Right lobe of liver (tissue), 6 donors: ENCODE data around the gene SAPCD1. TPM values are rescaled to one million over a fixed set of nuclear protein-coding genes. Genes with fewer than 3 reads are reported as not detected.

Source experiments
- ATAC-seq, 4 donors: fragments of 200-7000 bp; cut with Tn5 transposase; one replicate each; pipeline ENCODE4 v1.9.1; 2020; ENCODE audit warnings: mild to moderate bottlenecking in 4 of 4, moderate library complexity in 4 of 4
- DNase-seq, 3 donors: peaks; one replicate each; pipeline ENCODE4 v3.0.0-alpha.2; 2020
- H3K27ac ChIP-seq, 3 donors: fragments of 200-600 bp; one replicate each; pipeline ENCODE4 v1.8.0; 2022
- H3K27me3 ChIP-seq, 2 donors: fragments of 200-600 bp; one replicate each; pipeline ENCODE4 v1.8.0; 2022
- H3K36me3 ChIP-seq, 4 donors: fragments of 200-600 bp; sonication (generic) in 1 of 4; one replicate each; pipeline versions ENCODE4 v1.5.1 to v1.8.0; 2017 to 2022; ENCODE audit warnings: control low read depth in 1 of 4
- H3K4me1 ChIP-seq, 4 donors: fragments of 200-600 bp; sonication (generic) in 1 of 4; one replicate each; pipeline versions ENCODE4 v1.5.1 to v1.8.0; 2017 to 2022; ENCODE audit warnings: control low read depth in 1 of 4
- H3K4me3 ChIP-seq, 3 donors: fragments of 200-600 bp; one replicate each; pipeline ENCODE4 v1.8.0; 2022
- H3K9me3 ChIP-seq, 4 donors: fragments of 200-600 bp; sonication (generic) in 1 of 4; one replicate each; pipeline versions ENCODE4 v1.5.1 to v1.8.0; 2017 to 2022; ENCODE audit warnings: control low read depth in 1 of 4
- POLR2A ChIP-seq: fragments of 450-650 bp; IDR thresholded peaks from one replicate; pipeline ENCODE4 v1.6.1; 2017; ENCODE audit warnings: antibody characterized with exemption, mild to moderate bottlenecking
- WGBS: methylation state at CpG from one replicate; pipeline ENCODE4 v1.1.6; 2018; ENCODE audit warnings: low coverage, low lambda C conversion rate; ENCODE audit not compliant: insufficient coverage; ENCODE audit errors: missing lambda C conversion rate; 5-methylcytosine and 5-hydroxymethylcytosine counted together
- intact Hi-C, 2 donors: fragments of 100-400 bp; cut with DNase I; formaldehyde crosslinking; loops; one replicate each; pipeline versions ENCODE4 v1.11.2 to v1.14.1; 2022
- total RNA-seq, 6 experiments: library from RNA; depleted of rRNA in 2 of 6; stranded (reverse); fragments of >200 nt in 2 of 6; fragmentation: NEBNext Ultra II Directional in 3 of 6; extraction: Animal tissue kit (Norgen Biotek cat#: 25700) in 3 of 6; gene quantifications; one replicate each; pipeline versions ENCODE4 v1.1.0 to v1.2.4, GENCODE V29; 2016 to 2023
- TF ChIP-seq, protein P1 (sequence below), 4 donors: fragments of 200-600 bp in 3 of 4; fragments of 450-650 bp in 1 of 4; IDR thresholded peaks; one replicate each; pipeline versions ENCODE4 v1.5.1 to v1.8.0; 2016 to 2022; ENCODE audit warnings: antibody characterized with exemption in 4 of 4, mild to moderate bottlenecking in 2 of 4
- donor health status: DM: no; HTN: yes; CAD: no.
- donor health status: DM: no; HTN: no; CAD: no.
- donor health status: DM: no; HTN: no; CAD: no.
- donor health status: DM: no; HTN: yes; CAD: no.
- donor health status: DM: no; HTN: yes; CAD: no.

The SAPCD1 gene
- total RNA-seq, 6 experiments from 2014 or later = 0.62 to 1.6 (median 0.90) TPM; not detected in 1

DNA sequence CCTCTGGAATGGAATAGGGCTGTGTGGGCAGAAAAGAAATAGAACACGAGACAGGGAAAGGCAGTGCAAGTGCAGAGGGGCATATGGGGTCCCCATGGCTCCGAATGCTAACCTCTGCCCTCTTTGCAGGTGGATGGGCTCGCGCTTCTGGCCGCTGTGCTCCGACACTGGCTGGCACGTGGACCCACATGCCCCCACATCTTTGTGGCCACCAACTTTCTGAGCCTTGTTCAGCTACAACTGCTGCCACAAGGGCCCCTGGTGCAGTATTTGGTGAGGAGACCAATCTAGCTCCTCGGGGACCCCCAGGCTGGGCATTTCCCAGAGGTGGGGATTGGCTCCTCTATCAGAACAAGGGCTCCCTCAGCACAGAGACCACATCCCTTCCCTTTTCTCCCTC, 1.1 kb upstream of the SAPCD1 start:
- intact Hi-C loops = loop anchor here (10.0 kb wide), 2 partner anchors 47 to 77 kb away; partner anchors contain the start of genes LY6G5C (in 2 of the 2) and LY6G6D (in 1 of the 2)
- 100% methylated on average over 1 of the region's 8 CpGs for WGBS
- TF ChIP-seq, protein P1, sequence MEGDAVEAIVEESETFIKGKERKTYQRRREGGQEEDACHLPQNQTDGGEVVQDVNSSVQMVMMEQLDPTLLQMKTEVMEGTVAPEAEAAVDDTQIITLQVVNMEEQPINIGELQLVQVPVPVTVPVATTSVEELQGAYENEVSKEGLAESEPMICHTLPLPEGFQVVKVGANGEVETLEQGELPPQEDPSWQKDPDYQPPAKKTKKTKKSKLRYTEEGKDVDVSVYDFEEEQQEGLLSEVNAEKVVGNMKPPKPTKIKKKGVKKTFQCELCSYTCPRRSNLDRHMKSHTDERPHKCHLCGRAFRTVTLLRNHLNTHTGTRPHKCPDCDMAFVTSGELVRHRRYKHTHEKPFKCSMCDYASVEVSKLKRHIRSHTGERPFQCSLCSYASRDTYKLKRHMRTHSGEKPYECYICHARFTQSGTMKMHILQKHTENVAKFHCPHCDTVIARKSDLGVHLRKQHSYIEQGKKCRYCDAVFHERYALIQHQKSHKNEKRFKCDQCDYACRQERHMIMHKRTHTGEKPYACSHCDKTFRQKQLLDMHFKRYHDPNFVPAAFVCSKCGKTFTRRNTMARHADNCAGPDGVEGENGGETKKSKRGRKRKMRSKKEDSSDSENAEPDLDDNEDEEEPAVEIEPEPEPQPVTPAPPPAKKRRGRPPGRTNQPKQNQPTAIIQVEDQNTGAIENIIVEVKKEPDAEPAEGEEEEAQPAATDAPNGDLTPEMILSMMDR (IDR thresholded peaks at IDR 0.05) = no peak
- no peak for TF ChIP-seq POLR2A
- Histone ChIP-seq H3K4me3 (no peak overlapping the region), H3K27ac (no peak overlapping the region), H3K9me3 (no peaks in the 10 kb centered on the region), H3K27me3 (no peaks in the 10 kb centered on the region), H3K36me3 (no peaks in the 10 kb centered on the region), H3K4me1 (no peaks in the 10 kb centered on the region)
- DNase-seq (peak in 1 of 3 donors; percentile 27), ATAC-seq (no peak)

DNA sequence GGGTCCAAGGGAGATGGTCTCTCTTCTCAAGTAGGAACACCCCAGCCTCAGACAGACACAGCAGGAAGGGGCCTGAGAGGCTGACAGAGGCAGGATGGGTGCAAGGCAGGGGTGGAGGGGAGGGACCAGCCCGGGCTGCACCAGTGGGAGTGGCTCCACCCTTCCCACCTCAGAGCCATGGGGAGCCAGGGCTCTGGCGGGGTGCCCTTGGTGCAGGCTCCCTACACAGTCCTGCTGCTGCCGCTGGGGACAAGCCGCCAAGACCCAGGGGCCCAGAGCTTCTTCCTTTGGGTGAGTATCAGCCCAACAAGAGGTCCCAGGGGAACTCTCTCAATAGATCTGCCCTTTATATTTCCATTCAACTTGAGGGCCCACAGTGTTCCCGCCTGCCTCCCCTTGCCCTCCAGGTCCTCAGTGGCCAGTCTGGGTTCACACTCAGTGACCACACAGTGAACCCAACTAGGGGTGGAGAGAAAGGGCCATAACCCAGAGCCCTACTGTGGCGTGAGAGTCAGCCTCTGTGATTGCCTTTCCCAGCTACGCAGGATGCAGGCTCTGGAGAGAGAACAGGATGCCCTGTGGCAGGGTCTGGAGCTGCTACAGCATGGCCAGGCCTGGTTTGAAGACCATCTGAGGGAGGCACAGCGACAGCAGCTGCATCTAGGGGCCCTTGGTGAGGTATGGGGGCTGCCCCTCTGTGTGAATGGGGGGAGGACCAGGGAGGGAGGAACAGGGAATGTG, 592 bp downstream of the SAPCD1 start:
- 50% methylated on average over 1 of the region's 8 CpGs for WGBS

DNA sequence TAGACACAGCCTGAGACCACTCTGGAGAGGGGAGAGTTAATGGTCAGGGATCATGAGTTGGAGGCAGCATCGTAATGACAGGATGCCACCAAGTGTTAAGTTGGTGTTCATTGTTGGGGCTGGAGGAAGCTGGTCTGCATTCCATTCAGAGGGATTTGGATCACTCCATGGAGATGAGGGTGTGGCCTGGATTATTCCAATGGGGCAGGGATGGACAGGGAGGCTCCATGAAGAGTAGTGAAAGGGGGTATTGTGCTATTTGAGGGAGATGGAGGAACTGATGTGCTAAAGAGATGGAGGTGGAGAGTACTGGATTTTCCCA, 1.1 kb downstream of the SAPCD1 start:
- H3K27me3 ChIP-seq = no peaks in the 10 kb centered on the region
- no peaks in the 10 kb centered on the region for H3K4me1 ChIP-seq
- H3K4me3 ChIP-seq = no peak overlapping the region
- no peak overlapping the region for H3K27ac ChIP-seq
- TF ChIP-seq, protein P1 (IDR thresholded peaks at IDR 0.05) = no peak
- no peak for TF ChIP-seq POLR2A
- H3K36me3 ChIP-seq = no peaks in the 10 kb centered on the region
- no peak for DNase-seq
- H3K9me3 ChIP-seq = no peaks in the 10 kb centered on the region
- 50% methylated on average over 1 of the region's 1 CpG for WGBS
- intact Hi-C loops = loop anchor here (10.0 kb wide), 2 partner anchors 49 to 79 kb away; partner anchors contain the start of genes LY6G5C (in 2 of the 2) and LY6G6D (in 1 of the 2)
- peak in 2 of 4 donors; percentile 19 to 40 for ATAC-seq

More for the DNA sequence above, 592 bp downstream of the SAPCD1 start:
- no peak for DNase-seq
- no peaks in the 10 kb centered on the region for H3K36me3 ChIP-seq
- H3K9me3 ChIP-seq = no peaks in the 10 kb centered on the region
- H3K27me3 ChIP-seq = no peaks in the 10 kb centered on the region
- TF ChIP-seq, protein P1 (IDR thresholded peaks at IDR 0.05) = no peak
- TF ChIP-seq POLR2A = no peak
- no peak overlapping the region for H3K4me3 ChIP-seq
- no peak overlapping the region for H3K27ac ChIP-seq
- intact Hi-C loops = loop anchor here (10.0 kb wide), 2 partner anchors 48 to 78 kb away; partner anchors contain the start of genes LY6G5C (in 2 of the 2) and LY6G6D (in 1 of the 2)
- ATAC-seq = peak in 1 of 4 donors; percentile 19
- H3K4me1 ChIP-seq = no peaks in the 10 kb centered on the region

DNA sequence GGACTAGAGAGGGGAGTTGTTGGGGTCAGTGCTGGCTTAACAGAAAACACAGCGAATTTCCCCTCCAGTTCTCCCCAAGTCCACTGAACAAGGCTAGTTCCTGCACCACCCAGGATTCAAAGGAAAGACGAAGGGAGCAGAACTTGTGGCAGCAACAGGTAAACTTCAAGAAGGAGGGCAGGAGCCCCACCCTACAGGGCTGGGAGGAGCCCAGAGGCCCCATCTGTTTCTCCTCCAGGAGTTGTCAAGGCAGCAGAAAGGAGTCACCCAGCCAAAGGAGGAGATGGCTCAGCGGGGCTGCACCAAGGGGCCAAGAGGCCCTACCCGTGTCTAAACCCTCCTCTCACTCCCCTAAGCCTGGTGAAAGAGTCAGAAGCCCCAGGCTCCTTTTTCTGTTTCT, 1.7 kb downstream of the SAPCD1 start:
- ATAC-seq (no peak), DNase-seq (no peak)
- no peaks in the 10 kb centered on the region for H3K4me1 ChIP-seq
- TF ChIP-seq, protein P1 (IDR thresholded peaks at IDR 0.05) = no peak
- TF ChIP-seq POLR2A = no peak
- H3K36me3 ChIP-seq = no peaks in the 10 kb centered on the region
- no peaks in the 10 kb centered on the region for H3K9me3 ChIP-seq
- no peak overlapping the region for H3K4me3 ChIP-seq
- H3K27ac ChIP-seq = no peak overlapping the region
- H3K27me3 ChIP-seq = no peaks in the 10 kb centered on the region
- WGBS = 80% methylated on average over 1 of the region's 4 CpGs
- intact Hi-C loops = loop anchor here (10.0 kb wide), 2 partner anchors 49 to 79 kb away; partner anchors contain the start of genes LY6G5C (in 2 of the 2) and LY6G6D (in 1 of the 2)
